RKO (cell line): Measurements from ENCODE around the gene BEST3.

Source experiments
- DNase-seq: peaks from one replicate; pipeline ENCODE4 v3.0.0-alpha.2; 2016; ENCODE audit warnings: low spot score

BEST3 gene

GRCh38 chr12:69688021-69688420 lies 11.1 kb downstream of the BEST3 start:
- DNase-seq: peak; percentile 100

- DNase-seq: peak; percentile 50
Measured at GRCh38 chr12:69687390-69687789, 11.7 kb downstream of the BEST3 start.

- peak; percentile 57 for DNase-seq
Measured at GRCh38 chr12:69686731-69687130, 12.4 kb downstream of the BEST3 start.

- peak; percentile 100 for DNase-seq
Measured at GRCh38 chr12:69685810-69686209, 13.3 kb downstream of the BEST3 start.

GRCh38 chr12:69684466-69684865 lies 14.6 kb downstream of the BEST3 start:
- no peak for DNase-seq

GRCh38 chr12:69682110-69682755 lies 16.9 kb downstream of the BEST3 start:
- no peak for DNase-seq

- DNase-seq: no peak
Measured at GRCh38 chr12:69679119-69679518, 20.0 kb downstream of the BEST3 start.

GRCh38 chr12:69676257-69677012 lies 22.7 kb downstream of the BEST3 start:
- peak; percentile 67 for DNase-seq

- DNase-seq: no peak
Measured at GRCh38 chr12:69672195-69672594, 26.9 kb downstream of the BEST3 start.

GRCh38 chr12:69671597-69671996 lies 27.5 kb downstream of the BEST3 start:
- DNase-seq: no peak

GRCh38 chr12:69666798-69667197 lies 32.3 kb downstream of the BEST3 start:
- no peak for DNase-seq

- peak; percentile 84 for DNase-seq
Measured at GRCh38 chr12:69664930-69665377, 34.1 kb downstream of the BEST3 start.

- no peak for DNase-seq
Measured at GRCh38 chr12:69663726-69664125, 35.4 kb downstream of the BEST3 start.

GRCh38 chr12:69662764-69663163 lies 36.3 kb downstream of the BEST3 start:
- no peak for DNase-seq

- no peak for DNase-seq
Measured at GRCh38 chr12:69661386-69661785, 37.7 kb downstream of the BEST3 start.

- DNase-seq: no peak
Measured at GRCh38 chr12:69660164-69660863, 38.8 kb downstream of the BEST3 start.

GRCh38 chr12:69658203-69658602 lies 40.9 kb downstream of the BEST3 start:
- no peak for DNase-seq

- DNase-seq: no peak
Measured at GRCh38 chr12:69657376-69658137, 41.5 kb downstream of the BEST3 start.

- peak; percentile 25 for DNase-seq
Measured at GRCh38 chr12:69655616-69656340, 43.3 kb downstream of the BEST3 start.

- no peak for DNase-seq
Measured at GRCh38 chr12:69653703-69654102, 45.4 kb downstream of the BEST3 start.

- no peak for DNase-seq
Measured at GRCh38 chr12:69651922-69652321, 47.2 kb downstream of the BEST3 start.

GRCh38 chr12:69649529-69649928 lies 49.6 kb downstream of the BEST3 start:
- DNase-seq: no peak
